ENCODE measurements around the gene CITED2.
"Not testable (repeated sequence)": the region's sequence is repeated elsewhere in the genome, so short reads cannot be mapped to it uniquely, and the experiment has no call there.

Gene CITED2

DNA sequence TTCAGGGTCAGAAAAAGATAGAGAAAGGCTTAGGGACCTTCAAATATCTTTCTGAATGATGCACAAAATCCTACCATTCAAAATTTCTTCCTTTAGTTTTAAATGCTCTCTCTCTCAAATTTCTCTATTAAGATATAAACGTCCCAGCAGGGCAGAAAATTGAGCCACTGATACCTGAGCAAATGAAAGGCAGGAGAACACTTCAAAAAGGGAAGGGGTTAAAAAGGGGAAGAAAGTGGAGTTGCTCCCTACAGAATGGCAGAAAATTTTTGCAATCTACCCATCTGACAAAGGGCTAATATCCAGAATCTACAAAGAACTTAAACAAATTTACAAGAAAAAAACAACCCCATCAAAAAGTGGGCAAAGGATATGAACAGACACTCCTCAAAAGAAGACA, 11.3 kb downstream of the CITED2 start:
- not testable (repeated sequence) for DNase-seq (ENCODE audit: low read depth); H3K4me3 ChIP-seq (ENCODE audit: low read length); H3K27me3 ChIP-seq (replicated peaks; ENCODE audit: control insufficient read depth, insufficient read depth, low read length)

GRCh38 chr6:139361211-139361610, 13.2 kb downstream of the CITED2 start:
- no peak overlapping the region for H3K4me3 ChIP-seq (ENCODE audit: low read length)
- H3K4me1 ChIP-seq (ENCODE audit: control insufficient read depth, insufficient read depth, low read length), result no peaks in the 10 kb centered on the region
- no peaks in the 10 kb centered on the region for H3K27me3 ChIP-seq (replicated peaks; ENCODE audit: control insufficient read depth, insufficient read depth, low read length)
- no peaks in the 10 kb centered on the region for H3K9me3 ChIP-seq (ENCODE audit: control insufficient read depth, low read length)
- no peak overlapping the region for H3K9ac ChIP-seq (ENCODE audit: low read length)
- no peaks in the 10 kb centered on the region for H3K36me3 ChIP-seq (ENCODE audit: control insufficient read depth, insufficient read depth, low read length, severe bottlenecking)
- no peak for DNase-seq (ENCODE audit: low read depth)

More for the DNA sequence above, 11.3 kb downstream of the CITED2 start:
- H3K36me3 ChIP-seq (ENCODE audit: control insufficient read depth, insufficient read depth, low read length, severe bottlenecking); H3K9ac ChIP-seq (ENCODE audit: low read length); H3K9me3 ChIP-seq (ENCODE audit: control insufficient read depth, low read length); H3K4me1 ChIP-seq (ENCODE audit: control insufficient read depth, insufficient read depth, low read length): not testable (repeated sequence)

- no peaks in the 10 kb centered on the region for H3K27me3 ChIP-seq (replicated peaks; ENCODE audit: control insufficient read depth, insufficient read depth, low read length)
- no peaks in the 10 kb centered on the region for H3K4me1 ChIP-seq (ENCODE audit: control insufficient read depth, insufficient read depth, low read length)
- H3K36me3 ChIP-seq (ENCODE audit: control insufficient read depth, insufficient read depth, low read length, severe bottlenecking), result no peaks in the 10 kb centered on the region
- H3K9me3 ChIP-seq (ENCODE audit: control insufficient read depth, low read length), result no peaks in the 10 kb centered on the region
- no peak overlapping the region for H3K4me3 ChIP-seq (ENCODE audit: low read length)
- no peak for DNase-seq (ENCODE audit: low read depth)
- H3K9ac ChIP-seq (ENCODE audit: low read length), result no peak overlapping the region
Observed at GRCh38 chr6:139356924-139357323, 17.5 kb downstream of the CITED2 start.

DNA sequence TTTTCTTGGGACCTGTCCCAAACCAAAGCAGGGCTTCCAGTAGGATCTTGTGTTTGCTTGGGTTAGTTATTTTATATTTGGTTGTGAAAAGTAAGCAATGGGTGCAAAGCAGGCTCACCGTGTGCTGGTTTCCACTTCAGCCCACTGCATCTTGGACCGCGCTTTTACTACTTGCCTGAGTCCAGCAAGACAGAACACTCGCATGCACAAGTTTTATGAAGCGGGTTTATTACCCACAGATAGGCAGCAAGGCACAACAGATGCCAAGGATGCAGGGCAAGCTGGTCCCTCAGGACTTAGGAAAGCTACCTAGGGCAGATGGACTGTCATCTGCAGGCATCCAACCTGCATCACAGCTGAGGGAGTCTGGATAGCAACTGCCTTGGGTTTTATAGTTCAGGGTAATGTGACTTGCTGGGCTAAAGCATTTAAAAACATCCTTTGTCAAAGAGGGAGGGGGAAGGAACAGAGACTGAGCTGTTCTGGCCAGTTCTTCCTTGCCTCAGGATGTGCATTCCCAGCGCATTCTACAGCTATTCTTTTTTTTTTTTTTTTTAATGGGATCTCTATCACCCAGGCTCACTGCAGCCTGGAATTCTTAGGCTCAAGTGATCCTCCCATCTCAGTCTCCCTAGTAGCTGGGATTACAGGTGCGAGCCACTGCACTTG, 18.5 kb downstream of the CITED2 start:
- Histone ChIP-seq H3K9me3 (ENCODE audit: control insufficient read depth, low read length) (no peaks in the 10 kb centered on the region), H3K36me3 (ENCODE audit: control insufficient read depth, insufficient read depth, low read length, severe bottlenecking) (no peaks in the 10 kb centered on the region), H3K4me3 (ENCODE audit: low read length) (no peak overlapping the region), H3K9ac (ENCODE audit: low read length) (no peak overlapping the region), H3K4me1 (ENCODE audit: control insufficient read depth, insufficient read depth, low read length) (no peaks in the 10 kb centered on the region), H3K27me3 (replicated peaks; ENCODE audit: control insufficient read depth, insufficient read depth, low read length) (no peaks in the 10 kb centered on the region)
- DNase-seq (ENCODE audit: low read depth), result no peak

- H3K4me3 ChIP-seq (ENCODE audit: low read length), result no peak overlapping the region
- no peaks in the 10 kb centered on the region for H3K4me1 ChIP-seq (ENCODE audit: control insufficient read depth, insufficient read depth, low read length)
- H3K36me3 ChIP-seq (ENCODE audit: control insufficient read depth, insufficient read depth, low read length, severe bottlenecking), result no peaks in the 10 kb centered on the region
- no peaks in the 10 kb centered on the region for H3K27me3 ChIP-seq (replicated peaks; ENCODE audit: control insufficient read depth, insufficient read depth, low read length)
- no peak overlapping the region for H3K9ac ChIP-seq (ENCODE audit: low read length)
- DNase-seq (ENCODE audit: low read depth), result no peak
- no peaks in the 10 kb centered on the region for H3K9me3 ChIP-seq (ENCODE audit: control insufficient read depth, low read length)
Observed at GRCh38 chr6:139355172-139355571, 19.3 kb downstream of the CITED2 start.

DNA sequence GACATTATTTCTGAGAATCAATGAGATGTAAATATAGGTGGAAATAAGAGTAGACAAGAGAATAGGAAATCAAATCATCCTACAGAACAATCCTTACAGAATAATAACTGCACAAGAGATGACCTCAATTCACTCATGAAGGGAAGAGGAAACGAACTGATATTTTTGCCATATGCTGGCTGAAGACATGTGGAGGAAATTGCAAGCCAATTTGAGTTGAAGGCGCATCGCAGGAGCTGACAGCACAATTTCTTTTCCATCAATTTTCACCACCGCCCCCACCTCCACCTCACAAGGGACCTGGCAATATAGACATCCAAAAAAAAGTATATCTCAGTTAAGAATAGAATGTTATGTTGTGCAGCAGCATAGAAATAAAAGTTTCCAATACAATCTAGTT, 20.3 kb downstream of the CITED2 start:
- Histone ChIP-seq H3K9me3 (ENCODE audit: control insufficient read depth, low read length) (no peaks in the 10 kb centered on the region), H3K4me3 (ENCODE audit: low read length) (no peak overlapping the region), H3K36me3 (ENCODE audit: control insufficient read depth, insufficient read depth, low read length, severe bottlenecking) (no peaks in the 10 kb centered on the region), H3K9ac (ENCODE audit: low read length) (no peak overlapping the region), H3K4me1 (ENCODE audit: control insufficient read depth, insufficient read depth, low read length) (no peaks in the 10 kb centered on the region), H3K27me3 (replicated peaks; ENCODE audit: control insufficient read depth, insufficient read depth, low read length) (no peaks in the 10 kb centered on the region)
- no peak for DNase-seq (ENCODE audit: low read depth)

- H3K4me1 ChIP-seq (ENCODE audit: control insufficient read depth, insufficient read depth, low read length), result no peaks in the 10 kb centered on the region
- no peak overlapping the region for H3K9ac ChIP-seq (ENCODE audit: low read length)
- no peak for DNase-seq (ENCODE audit: low read depth)
- no peaks in the 10 kb centered on the region for H3K9me3 ChIP-seq (ENCODE audit: control insufficient read depth, low read length)
- H3K27me3 ChIP-seq (replicated peaks; ENCODE audit: control insufficient read depth, insufficient read depth, low read length), result no peaks in the 10 kb centered on the region
- H3K36me3 ChIP-seq (ENCODE audit: control insufficient read depth, insufficient read depth, low read length, severe bottlenecking), result no peaks in the 10 kb centered on the region
- H3K4me3 ChIP-seq (ENCODE audit: low read length), result no peak overlapping the region
Observed at GRCh38 chr6:139349464-139350020, 24.9 kb downstream of the CITED2 start.

GRCh38 chr6:139346392-139346791, 28.1 kb downstream of the CITED2 start:
- H3K36me3 ChIP-seq (ENCODE audit: control insufficient read depth, insufficient read depth, low read length, severe bottlenecking), result no peaks in the 10 kb centered on the region
- H3K4me1 ChIP-seq (ENCODE audit: control insufficient read depth, insufficient read depth, low read length), result no peaks in the 10 kb centered on the region
- no peak overlapping the region for H3K9ac ChIP-seq (ENCODE audit: low read length)
- H3K27me3 ChIP-seq (replicated peaks; ENCODE audit: control insufficient read depth, insufficient read depth, low read length), result no peaks in the 10 kb centered on the region
- no peaks in the 10 kb centered on the region for H3K9me3 ChIP-seq (ENCODE audit: control insufficient read depth, low read length)
- no peak overlapping the region for H3K4me3 ChIP-seq (ENCODE audit: low read length)
- no peak for DNase-seq (ENCODE audit: low read depth)

- Histone ChIP-seq H3K4me3 (ENCODE audit: low read length) (no peak overlapping the region), H3K9ac (ENCODE audit: low read length) (no peak overlapping the region), H3K4me1 (ENCODE audit: control insufficient read depth, insufficient read depth, low read length) (no peaks in the 10 kb centered on the region), H3K36me3 (ENCODE audit: control insufficient read depth, insufficient read depth, low read length, severe bottlenecking) (no peaks in the 10 kb centered on the region), H3K9me3 (ENCODE audit: control insufficient read depth, low read length) (no peaks in the 10 kb centered on the region), H3K27me3 (replicated peaks; ENCODE audit: control insufficient read depth, insufficient read depth, low read length) (no peaks in the 10 kb centered on the region)
- no peak for DNase-seq (ENCODE audit: low read depth)
Observed at GRCh38 chr6:139344186-139344963, 30.1 kb downstream of the CITED2 start.

DNA sequence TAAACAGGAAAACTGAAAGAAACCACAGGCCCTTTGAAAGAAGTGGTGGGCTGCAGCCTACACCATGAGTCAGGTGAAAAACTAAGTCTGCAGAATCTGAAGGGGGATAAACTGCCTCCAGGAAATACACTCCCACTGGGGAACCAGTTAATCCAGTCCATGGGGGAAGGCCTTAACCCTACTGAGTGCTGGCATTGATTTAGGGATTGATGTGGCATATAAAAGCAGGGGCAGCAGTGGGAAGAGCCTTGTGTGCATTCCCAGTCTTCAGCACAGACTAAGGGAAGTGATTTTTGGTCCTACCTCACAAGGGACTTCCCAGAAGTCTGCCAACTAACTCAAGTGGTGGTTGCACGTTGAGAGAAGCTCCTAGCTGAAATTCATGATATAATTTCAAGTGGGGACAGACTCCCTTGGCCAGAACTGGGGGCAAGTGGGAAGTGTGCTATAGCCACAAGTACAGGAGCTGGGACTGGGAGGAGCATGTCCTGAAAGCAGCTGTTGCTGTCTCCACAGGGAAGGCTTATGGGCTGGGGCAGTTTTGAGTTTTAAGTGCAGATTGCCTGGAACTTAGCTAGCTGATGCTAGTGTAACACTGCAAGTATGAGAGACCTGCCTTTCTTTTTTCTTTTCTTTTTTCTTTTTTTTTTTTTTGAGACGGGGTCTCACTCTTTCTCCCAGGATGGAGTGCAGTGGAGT, 31.2 kb downstream of the CITED2 start:
- Histone ChIP-seq H3K27me3 (replicated peaks; ENCODE audit: control insufficient read depth, insufficient read depth, low read length) (no peaks in the 10 kb centered on the region), H3K4me3 (ENCODE audit: low read length) (no peak overlapping the region), H3K4me1 (ENCODE audit: control insufficient read depth, insufficient read depth, low read length) (peaks cover 10% of the 10 kb centered on the region), H3K36me3 (ENCODE audit: control insufficient read depth, insufficient read depth, low read length, severe bottlenecking) (no peaks in the 10 kb centered on the region), H3K9ac (ENCODE audit: low read length) (no peak overlapping the region), H3K9me3 (ENCODE audit: control insufficient read depth, low read length) (no peaks in the 10 kb centered on the region)
- no peak for DNase-seq (ENCODE audit: low read depth)

- no peak overlapping the region for H3K4me3 ChIP-seq (ENCODE audit: low read length)
- no peaks in the 10 kb centered on the region for H3K9me3 ChIP-seq (ENCODE audit: control insufficient read depth, low read length)
- H3K27me3 ChIP-seq (replicated peaks; ENCODE audit: control insufficient read depth, insufficient read depth, low read length), result no peaks in the 10 kb centered on the region
- H3K4me1 ChIP-seq (ENCODE audit: control insufficient read depth, insufficient read depth, low read length), result peaks cover 21% of the 10 kb centered on the region
- no peak for DNase-seq (ENCODE audit: low read depth)
- H3K36me3 ChIP-seq (ENCODE audit: control insufficient read depth, insufficient read depth, low read length, severe bottlenecking), result no peaks in the 10 kb centered on the region
- no peak overlapping the region for H3K9ac ChIP-seq (ENCODE audit: low read length)
Observed at GRCh38 chr6:139341060-139341459, 33.4 kb downstream of the CITED2 start.
